Liver (tissue), 3 donors: ENCODE data around the gene LURAP1L.

Experiments used
- GABPA ChIP-seq, 2 donors: IDR thresholded peaks in 1 of 2; conservative IDR thresholded peaks in 1 of 2; 2 replicates each; pipeline ENCODE4 v1.6.1; 2016; ENCODE audit warnings: antibody characterized with exemption in 2 of 2, mild to moderate bottlenecking in 1 of 2, moderate library complexity in 1 of 2
- HNF4G ChIP-seq: IDR thresholded peaks from 2 replicates; pipeline ENCODE4 v1.6.1; 2016; ENCODE audit warnings: antibody characterized with exemption
- RAD21 ChIP-seq, 2 donors: IDR thresholded peaks; 2 replicates each; pipeline ENCODE4 v1.6.1; 2016; ENCODE audit warnings: antibody characterized with exemption in 2 of 2, mild to moderate bottlenecking in 2 of 2
- TAF1 ChIP-seq: conservative IDR thresholded peaks from 2 replicates; pipeline ENCODE4 v1.6.1; 2016; ENCODE audit warnings: antibody characterized with exemption, mild to moderate bottlenecking
- TF ChIP-seq, protein P1 (sequence below): IDR thresholded peaks from 2 replicates; pipeline ENCODE4 v1.6.1; 2016; ENCODE audit warnings: antibody characterized with exemption
- TF ChIP-seq, protein P2 (sequence below): fragments of 150-350 bp; IDR thresholded peaks from 2 replicates; pipeline ENCODE4 v1.5.1; 2017; ENCODE audit warnings: improper control_type of control experiment, low read depth, low read length; ENCODE audit not compliant: missing input control
- TF ChIP-seq, protein P3 (sequence below): IDR thresholded peaks from 2 replicates; pipeline ENCODE4 v1.6.1; 2016; ENCODE audit warnings: antibody characterized with exemption, mild to moderate bottlenecking
- donor health status: healthy.
- donor health status: healthy.

DNA sequence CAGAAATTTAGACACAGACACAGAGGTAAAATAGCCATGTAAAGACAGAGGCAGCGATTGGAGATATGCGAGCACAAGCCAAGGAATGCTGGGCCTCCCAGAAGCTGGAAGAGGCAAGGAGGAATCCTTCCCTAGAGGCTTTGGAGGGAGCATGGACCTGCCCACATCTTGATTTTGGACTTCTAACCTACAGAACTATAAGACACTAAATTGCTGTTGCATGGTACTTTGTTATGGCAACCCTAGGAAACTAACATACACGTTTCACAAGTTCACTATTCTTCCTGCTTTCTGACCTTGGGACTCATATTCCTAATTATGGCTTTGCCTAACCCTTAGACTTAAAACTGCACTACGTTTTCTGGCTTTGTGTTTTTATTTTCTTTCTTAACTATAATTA is 4.6 kb upstream of the LURAP1L start:
- TF ChIP-seq HNF4G (no peak), TAF1 (no peak), GABPA (IDR thresholded peaks at IDR 0.05 in 1 of 2, conservative IDR thresholded peaks at IDR 0.05 in 1 of 2) (no peak), RAD21 (IDR thresholded peaks at IDR 0.05) (no peak)
- TF ChIP-seq, protein P1, sequence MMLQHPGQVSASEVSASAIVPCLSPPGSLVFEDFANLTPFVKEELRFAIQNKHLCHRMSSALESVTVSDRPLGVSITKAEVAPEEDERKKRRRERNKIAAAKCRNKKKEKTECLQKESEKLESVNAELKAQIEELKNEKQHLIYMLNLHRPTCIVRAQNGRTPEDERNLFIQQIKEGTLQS, result no peak
- TF ChIP-seq, protein P2, sequence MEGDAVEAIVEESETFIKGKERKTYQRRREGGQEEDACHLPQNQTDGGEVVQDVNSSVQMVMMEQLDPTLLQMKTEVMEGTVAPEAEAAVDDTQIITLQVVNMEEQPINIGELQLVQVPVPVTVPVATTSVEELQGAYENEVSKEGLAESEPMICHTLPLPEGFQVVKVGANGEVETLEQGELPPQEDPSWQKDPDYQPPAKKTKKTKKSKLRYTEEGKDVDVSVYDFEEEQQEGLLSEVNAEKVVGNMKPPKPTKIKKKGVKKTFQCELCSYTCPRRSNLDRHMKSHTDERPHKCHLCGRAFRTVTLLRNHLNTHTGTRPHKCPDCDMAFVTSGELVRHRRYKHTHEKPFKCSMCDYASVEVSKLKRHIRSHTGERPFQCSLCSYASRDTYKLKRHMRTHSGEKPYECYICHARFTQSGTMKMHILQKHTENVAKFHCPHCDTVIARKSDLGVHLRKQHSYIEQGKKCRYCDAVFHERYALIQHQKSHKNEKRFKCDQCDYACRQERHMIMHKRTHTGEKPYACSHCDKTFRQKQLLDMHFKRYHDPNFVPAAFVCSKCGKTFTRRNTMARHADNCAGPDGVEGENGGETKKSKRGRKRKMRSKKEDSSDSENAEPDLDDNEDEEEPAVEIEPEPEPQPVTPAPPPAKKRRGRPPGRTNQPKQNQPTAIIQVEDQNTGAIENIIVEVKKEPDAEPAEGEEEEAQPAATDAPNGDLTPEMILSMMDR, result no peak
- TF ChIP-seq, protein P3, sequence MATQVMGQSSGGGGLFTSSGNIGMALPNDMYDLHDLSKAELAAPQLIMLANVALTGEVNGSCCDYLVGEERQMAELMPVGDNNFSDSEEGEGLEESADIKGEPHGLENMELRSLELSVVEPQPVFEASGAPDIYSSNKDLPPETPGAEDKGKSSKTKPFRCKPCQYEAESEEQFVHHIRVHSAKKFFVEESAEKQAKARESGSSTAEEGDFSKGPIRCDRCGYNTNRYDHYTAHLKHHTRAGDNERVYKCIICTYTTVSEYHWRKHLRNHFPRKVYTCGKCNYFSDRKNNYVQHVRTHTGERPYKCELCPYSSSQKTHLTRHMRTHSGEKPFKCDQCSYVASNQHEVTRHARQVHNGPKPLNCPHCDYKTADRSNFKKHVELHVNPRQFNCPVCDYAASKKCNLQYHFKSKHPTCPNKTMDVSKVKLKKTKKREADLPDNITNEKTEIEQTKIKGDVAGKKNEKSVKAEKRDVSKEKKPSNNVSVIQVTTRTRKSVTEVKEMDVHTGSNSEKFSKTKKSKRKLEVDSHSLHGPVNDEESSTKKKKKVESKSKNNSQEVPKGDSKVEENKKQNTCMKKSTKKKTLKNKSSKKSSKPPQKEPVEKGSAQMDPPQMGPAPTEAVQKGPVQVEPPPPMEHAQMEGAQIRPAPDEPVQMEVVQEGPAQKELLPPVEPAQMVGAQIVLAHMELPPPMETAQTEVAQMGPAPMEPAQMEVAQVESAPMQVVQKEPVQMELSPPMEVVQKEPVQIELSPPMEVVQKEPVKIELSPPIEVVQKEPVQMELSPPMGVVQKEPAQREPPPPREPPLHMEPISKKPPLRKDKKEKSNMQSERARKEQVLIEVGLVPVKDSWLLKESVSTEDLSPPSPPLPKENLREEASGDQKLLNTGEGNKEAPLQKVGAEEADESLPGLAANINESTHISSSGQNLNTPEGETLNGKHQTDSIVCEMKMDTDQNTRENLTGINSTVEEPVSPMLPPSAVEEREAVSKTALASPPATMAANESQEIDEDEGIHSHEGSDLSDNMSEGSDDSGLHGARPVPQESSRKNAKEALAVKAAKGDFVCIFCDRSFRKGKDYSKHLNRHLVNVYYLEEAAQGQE, result no peak
